SK-N-DZ (cell line): ENCODE measurements around the gene KCNQ2.

Experiments
- DNase-seq: peaks from one replicate; pipeline ENCODE4 v3.0.0-alpha.2; 2015; ENCODE audit warnings: low spot score

The KCNQ2 gene

GRCh38 chr20:63471717-63471980 is 806 bp downstream of the KCNQ2 start:
- no peak for DNase-seq

GRCh38 chr20:63471002-63471716 is 1.3 kb downstream of the KCNQ2 start:
- DNase-seq = no peak

- DNase-seq = no peak
These were observed 2.0 kb downstream of the KCNQ2 start for GRCh38 chr20:63470410-63470809.

- DNase-seq = no peak
These were observed 2.7 kb downstream of the KCNQ2 start for GRCh38 chr20:63469713-63470101.

GRCh38 chr20:63469019-63469712 is 3.3 kb downstream of the KCNQ2 start:
- DNase-seq = no peak

GRCh38 chr20:63468421-63468820 is 4.0 kb downstream of the KCNQ2 start:
- DNase-seq = no peak

GRCh38 chr20:63467294-63468083 is 5.0 kb downstream of the KCNQ2 start:
- DNase-seq = no peak

- DNase-seq = no peak
These were observed 5.6 kb downstream of the KCNQ2 start for GRCh38 chr20:63466861-63467260.

GRCh38 chr20:63466250-63466825 is 6.1 kb downstream of the KCNQ2 start:
- no peak for DNase-seq

GRCh38 chr20:63465380-63466249 is 6.8 kb downstream of the KCNQ2 start:
- no peak for DNase-seq

GRCh38 chr20:63464289-63464635 is 8.2 kb downstream of the KCNQ2 start:
- no peak for DNase-seq

GRCh38 chr20:63463400-63464288 is 8.8 kb downstream of the KCNQ2 start:
- peak; percentile 73 for DNase-seq

- no peak for DNase-seq
These were observed 10.2 kb downstream of the KCNQ2 start for GRCh38 chr20:63462244-63462643.

GRCh38 chr20:63461104-63461763 is 11.2 kb downstream of the KCNQ2 start:
- DNase-seq = no peak

- DNase-seq = no peak
These were observed 13.4 kb downstream of the KCNQ2 start for GRCh38 chr20:63459070-63459380.

GRCh38 chr20:63458170-63459069 is 14.0 kb downstream of the KCNQ2 start:
- DNase-seq = no peak

GRCh38 chr20:63457737-63458136 is 14.7 kb downstream of the KCNQ2 start:
- DNase-seq = no peak

- DNase-seq = peak; percentile 99
These were observed 15.8 kb downstream of the KCNQ2 start for GRCh38 chr20:63456429-63457284.
